Measurements from ENCODE around the gene RAPGEF5. TPM values are rescaled to one million over a fixed set of nuclear protein-coding genes. Genes with fewer than 3 reads are reported as not detected.

RAPGEF5 gene
- total RNA-seq, 1 experiment from 2014 or later: 15.6 TPM

GRCh38 chr7:22117222-22117621 is 239.7 kb downstream of the RAPGEF5 start (continued):
- TF ChIP-seq, protein P1, sequence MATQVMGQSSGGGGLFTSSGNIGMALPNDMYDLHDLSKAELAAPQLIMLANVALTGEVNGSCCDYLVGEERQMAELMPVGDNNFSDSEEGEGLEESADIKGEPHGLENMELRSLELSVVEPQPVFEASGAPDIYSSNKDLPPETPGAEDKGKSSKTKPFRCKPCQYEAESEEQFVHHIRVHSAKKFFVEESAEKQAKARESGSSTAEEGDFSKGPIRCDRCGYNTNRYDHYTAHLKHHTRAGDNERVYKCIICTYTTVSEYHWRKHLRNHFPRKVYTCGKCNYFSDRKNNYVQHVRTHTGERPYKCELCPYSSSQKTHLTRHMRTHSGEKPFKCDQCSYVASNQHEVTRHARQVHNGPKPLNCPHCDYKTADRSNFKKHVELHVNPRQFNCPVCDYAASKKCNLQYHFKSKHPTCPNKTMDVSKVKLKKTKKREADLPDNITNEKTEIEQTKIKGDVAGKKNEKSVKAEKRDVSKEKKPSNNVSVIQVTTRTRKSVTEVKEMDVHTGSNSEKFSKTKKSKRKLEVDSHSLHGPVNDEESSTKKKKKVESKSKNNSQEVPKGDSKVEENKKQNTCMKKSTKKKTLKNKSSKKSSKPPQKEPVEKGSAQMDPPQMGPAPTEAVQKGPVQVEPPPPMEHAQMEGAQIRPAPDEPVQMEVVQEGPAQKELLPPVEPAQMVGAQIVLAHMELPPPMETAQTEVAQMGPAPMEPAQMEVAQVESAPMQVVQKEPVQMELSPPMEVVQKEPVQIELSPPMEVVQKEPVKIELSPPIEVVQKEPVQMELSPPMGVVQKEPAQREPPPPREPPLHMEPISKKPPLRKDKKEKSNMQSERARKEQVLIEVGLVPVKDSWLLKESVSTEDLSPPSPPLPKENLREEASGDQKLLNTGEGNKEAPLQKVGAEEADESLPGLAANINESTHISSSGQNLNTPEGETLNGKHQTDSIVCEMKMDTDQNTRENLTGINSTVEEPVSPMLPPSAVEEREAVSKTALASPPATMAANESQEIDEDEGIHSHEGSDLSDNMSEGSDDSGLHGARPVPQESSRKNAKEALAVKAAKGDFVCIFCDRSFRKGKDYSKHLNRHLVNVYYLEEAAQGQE (IDR thresholded peaks at IDR 0.05; ENCODE audit: low read depth): no peak
- TF ChIP-seq POLR2AphosphoS5 (IDR thresholded peaks at IDR 0.05; ENCODE audit: low read depth, low read length) (no peak), ZNF274 (IDR thresholded peaks at IDR 0.05; ENCODE audit: low read depth, low read length) (no peak), RAD21 (IDR thresholded peaks at IDR 0.05; ENCODE audit: low read depth) (no peak), SIN3A (IDR thresholded peaks at IDR 0.05; ENCODE audit: low read depth) (no peak), POLR2A (IDR thresholded peaks at IDR 0.05; ENCODE audit: borderline replicate concordance, extremely low read depth, insufficient read depth, insufficient read length) (no peak), FOSL1 (IDR thresholded peaks at IDR 0.05; ENCODE audit: low read depth) (no peak), YY1 (IDR thresholded peaks at IDR 0.05; ENCODE audit: extremely low read depth, insufficient replicate concordance, low read depth, low read length) (no peak), CBX3 (IDR thresholded peaks at IDR 0.05; ENCODE audit: low read depth) (no peak), EGR1 (IDR thresholded peaks at IDR 0.05; ENCODE audit: low read depth) (no peak)

DNA sequence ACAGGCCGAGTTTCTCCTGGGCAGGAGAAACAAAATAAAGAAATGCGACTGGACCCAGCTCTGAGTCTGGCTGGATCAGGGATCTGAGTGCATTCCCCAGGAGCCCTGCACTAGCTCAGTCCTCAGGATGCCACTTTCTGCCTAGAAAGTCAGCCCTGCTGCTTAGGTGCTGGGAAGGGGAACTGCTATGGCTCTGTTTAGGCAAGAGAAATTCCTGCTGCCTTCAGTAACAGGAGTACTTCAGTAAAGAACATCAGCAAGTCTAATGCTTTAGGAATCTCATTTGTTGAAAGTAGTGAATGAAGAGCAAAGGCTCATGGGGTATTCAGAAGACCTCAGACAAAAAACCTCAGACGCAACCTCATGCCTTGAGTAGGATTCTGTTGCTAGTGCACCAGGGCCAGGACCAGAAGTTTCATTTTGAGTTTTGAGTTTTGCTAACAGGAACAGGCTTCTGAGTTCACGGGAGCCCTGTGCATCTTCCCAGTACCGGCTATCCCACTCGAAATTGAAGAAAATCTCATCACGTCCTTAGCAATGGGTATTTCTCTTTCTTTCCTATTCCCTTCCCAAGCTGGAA is 240.4 kb downstream of the RAPGEF5 start:
- POLR2A ChIA-PET: no interaction called here
- Histone ChIP-seq H3K4me2 (ENCODE audit: low read length) (no peak overlapping the region), H3K9me2 (ENCODE audit: insufficient read depth) (no peaks in the 10 kb centered on the region), H3K36me3 (ENCODE audit: control insufficient read depth in 1 of 2, insufficient read depth in 2 of 2, low read length in 2 of 2) (no peaks in the 10 kb centered on the region), H4K20me1 (ENCODE audit: insufficient read depth) (no peaks in the 10 kb centered on the region), H3K27ac (ENCODE audit: low read depth, low read length) (no peak overlapping the region), H3K4me1 (ENCODE audit: control insufficient read depth in 1 of 2, insufficient read depth in 2 of 2, low read length in 2 of 2) (no peaks in the 10 kb centered on the region), H3K27me3 (ENCODE audit: insufficient read depth, low read length) (no peaks in the 10 kb centered on the region), H3K9ac (ENCODE audit: low read length) (no peak overlapping the region), H2AFZ (ENCODE audit: low read depth, low read length, poor library complexity, severe bottlenecking) (no peak overlapping the region), H3K4me3 (replicated peaks in 1 of 2; ENCODE audit: low read depth in 1 of 2, low read length in 2 of 2) (no peak overlapping the region), H3K9me3 (ENCODE audit: control insufficient read depth in 1 of 2, insufficient read depth in 1 of 2, low read depth in 1 of 2, low read length in 2 of 2) (no peaks in the 10 kb centered on the region), H3K79me2 (ENCODE audit: insufficient read depth, low read length) (no peaks in the 10 kb centered on the region)
- DNase-seq (ENCODE audit: low read depth, low spot score): no peak
- RAD21 ChIA-PET (ENCODE audit: low non-redundant PET in 1 of 2, low total read pairs in 2 of 2, uncharacterized antibody in 2 of 2, unreplicated experiment in 2 of 2): no interaction called here
- no peak for ATAC-seq
- CTCF ChIA-PET: no interaction called here
- BruUV-seq (replicated peaks): no TSS peak
- intact Hi-C loops (cut with micrococcal nuclease): no loop called here
- TF ChIP-seq EZH2phosphoT487 (IDR thresholded peaks at IDR 0.05; ENCODE audit: borderline replicate concordance) (no peak), CTCF (IDR thresholded peaks at IDR 0.05 in 2 of 3, conservative IDR thresholded peaks at IDR 0.05 in 1 of 3; ENCODE audit: borderline replicate concordance in 1 of 3, insufficient read depth in 1 of 3, low read depth in 2 of 3, low read length in 2 of 3) (no peak), SRF (IDR thresholded peaks at IDR 0.05; ENCODE audit: low read depth) (no peak), TCF7L2 (IDR thresholded peaks at IDR 0.05; ENCODE audit: borderline replicate concordance, extremely low read depth, insufficient read depth, insufficient read length) (no peak), MAX (IDR thresholded peaks at IDR 0.05) (no peak), ZFX (IDR thresholded peaks at IDR 0.05) (no peak), POLR2AphosphoS5 (IDR thresholded peaks at IDR 0.05; ENCODE audit: low read depth, low read length) (no peak), CEBPB (IDR thresholded peaks at IDR 0.05; ENCODE audit: low read depth) (no peak), YY1 (IDR thresholded peaks at IDR 0.05; ENCODE audit: extremely low read depth, insufficient replicate concordance, low read depth, low read length) (no peak), SIN3A (IDR thresholded peaks at IDR 0.05; ENCODE audit: low read depth) (no peak)
